ENCODE data around the gene CCNQ.

CCNQ gene

GRCh38 chrX:153635788-153636668 is 37.1 kb upstream of the CCNQ start:
- Histone ChIP-seq H3K27me3 (ENCODE audit: control insufficient read depth in 1 of 2, insufficient read depth in 2 of 2, low read length in 2 of 2) (peaks cover 0 to 2% of the 10 kb centered on the region in 2 donors), H3K36me3 (ENCODE audit: control insufficient read depth in 1 of 2, insufficient read depth in 2 of 2, low read length in 2 of 2) (no peaks in the 10 kb centered on the region), H3K27ac (ENCODE audit: low read depth, low read length) (no peak overlapping the region), H3K9me3 (ENCODE audit: control insufficient read depth in 1 of 2, low read length in 2 of 2) (no peaks in the 10 kb centered on the region), H3K9ac (ENCODE audit: low read depth in 1 of 2, low read length in 2 of 2) (no peak overlapping the region), H3K4me3 (ENCODE audit: low read depth in 1 of 2, low read length in 2 of 2) (no peak overlapping the region), H3K4me1 (ENCODE audit: control insufficient read depth in 1 of 2, insufficient read depth in 2 of 2, low read length in 2 of 2) (no peaks in the 10 kb centered on the region)

- Histone ChIP-seq H3K9me3 (ENCODE audit: control insufficient read depth in 1 of 2, low read length in 2 of 2) (no peaks in the 10 kb centered on the region), H3K9ac (ENCODE audit: low read depth in 1 of 2, low read length in 2 of 2) (no peak overlapping the region)
Observed at GRCh38 chrX:153635388-153635787, 36.4 kb upstream of the CCNQ start.

GRCh38 chrX:153634832-153635231 is 35.9 kb upstream of the CCNQ start:
- H3K9me3 ChIP-seq (ENCODE audit: control insufficient read depth in 1 of 2, low read length in 2 of 2): no peaks in the 10 kb centered on the region
- no peak overlapping the region for H3K4me3 ChIP-seq (ENCODE audit: low read depth in 1 of 2, low read length in 2 of 2)
- H3K36me3 ChIP-seq (ENCODE audit: control insufficient read depth in 1 of 2, insufficient read depth in 2 of 2, low read length in 2 of 2): no peaks in the 10 kb centered on the region
- no peaks in the 10 kb centered on the region for H3K4me1 ChIP-seq (ENCODE audit: control insufficient read depth in 1 of 2, insufficient read depth in 2 of 2, low read length in 2 of 2)
- no peaks in the 10 kb centered on the region for H3K27me3 ChIP-seq (ENCODE audit: control insufficient read depth in 1 of 2, insufficient read depth in 2 of 2, low read length in 2 of 2)
- H3K9ac ChIP-seq (ENCODE audit: low read depth in 1 of 2, low read length in 2 of 2): no peak overlapping the region
- H3K27ac ChIP-seq (ENCODE audit: low read depth, low read length): no peak overlapping the region

More at GRCh38 chrX:153635388-153635787, 36.4 kb upstream of the CCNQ start:
- Histone ChIP-seq H3K36me3 (ENCODE audit: control insufficient read depth in 1 of 2, insufficient read depth in 2 of 2, low read length in 2 of 2) (no peaks in the 10 kb centered on the region), H3K4me3 (ENCODE audit: low read depth in 1 of 2, low read length in 2 of 2) (no peak overlapping the region), H3K27ac (ENCODE audit: low read depth, low read length) (no peak overlapping the region), H3K27me3 (ENCODE audit: control insufficient read depth in 1 of 2, insufficient read depth in 2 of 2, low read length in 2 of 2) (no peaks in the 10 kb centered on the region), H3K4me1 (ENCODE audit: control insufficient read depth in 1 of 2, insufficient read depth in 2 of 2, low read length in 2 of 2) (no peaks in the 10 kb centered on the region)

- no peak overlapping the region for H3K4me3 ChIP-seq (ENCODE audit: low read depth in 1 of 2, low read length in 2 of 2)
- H3K9ac ChIP-seq (ENCODE audit: low read depth in 1 of 2, low read length in 2 of 2): no peak overlapping the region
- H3K27ac ChIP-seq (ENCODE audit: low read depth, low read length): no peak overlapping the region
- no peaks in the 10 kb centered on the region for H3K9me3 ChIP-seq (ENCODE audit: control insufficient read depth in 1 of 2, low read length in 2 of 2)
- no peaks in the 10 kb centered on the region for H3K4me1 ChIP-seq (ENCODE audit: control insufficient read depth in 1 of 2, insufficient read depth in 2 of 2, low read length in 2 of 2)
- no peaks in the 10 kb centered on the region for H3K27me3 ChIP-seq (ENCODE audit: control insufficient read depth in 1 of 2, insufficient read depth in 2 of 2, low read length in 2 of 2)
- H3K36me3 ChIP-seq (ENCODE audit: control insufficient read depth in 1 of 2, insufficient read depth in 2 of 2, low read length in 2 of 2): no peaks in the 10 kb centered on the region
Observed at GRCh38 chrX:153634236-153634635, 35.3 kb upstream of the CCNQ start.

GRCh38 chrX:153633607-153634180 is 34.8 kb upstream of the CCNQ start:
- no peak overlapping the region for H3K9ac ChIP-seq (ENCODE audit: low read depth in 1 of 2, low read length in 2 of 2)

GRCh38 chrX:153633048-153633447 is 34.1 kb upstream of the CCNQ start:
- no peak overlapping the region for H3K4me3 ChIP-seq (ENCODE audit: low read depth in 1 of 2, low read length in 2 of 2)
- no peaks in the 10 kb centered on the region for H3K4me1 ChIP-seq (ENCODE audit: control insufficient read depth in 1 of 2, insufficient read depth in 2 of 2, low read length in 2 of 2)
- no peaks in the 10 kb centered on the region for H3K27me3 ChIP-seq (ENCODE audit: control insufficient read depth in 1 of 2, insufficient read depth in 2 of 2, low read length in 2 of 2)
- no peaks in the 10 kb centered on the region for H3K36me3 ChIP-seq (ENCODE audit: control insufficient read depth in 1 of 2, insufficient read depth in 2 of 2, low read length in 2 of 2)
- no peak overlapping the region for H3K9ac ChIP-seq (ENCODE audit: low read depth in 1 of 2, low read length in 2 of 2)
- no peaks in the 10 kb centered on the region for H3K9me3 ChIP-seq (ENCODE audit: control insufficient read depth in 1 of 2, low read length in 2 of 2)
- no peak overlapping the region for H3K27ac ChIP-seq (ENCODE audit: low read depth, low read length)

More at GRCh38 chrX:153633607-153634180, 34.8 kb upstream of the CCNQ start:
- H3K9me3 ChIP-seq (ENCODE audit: control insufficient read depth in 1 of 2, low read length in 2 of 2): no peaks in the 10 kb centered on the region
- no peaks in the 10 kb centered on the region for H3K36me3 ChIP-seq (ENCODE audit: control insufficient read depth in 1 of 2, insufficient read depth in 2 of 2, low read length in 2 of 2)
- no peak overlapping the region for H3K27ac ChIP-seq (ENCODE audit: low read depth, low read length)
- H3K4me1 ChIP-seq (ENCODE audit: control insufficient read depth in 1 of 2, insufficient read depth in 2 of 2, low read length in 2 of 2): no peaks in the 10 kb centered on the region
- no peaks in the 10 kb centered on the region for H3K27me3 ChIP-seq (ENCODE audit: control insufficient read depth in 1 of 2, insufficient read depth in 2 of 2, low read length in 2 of 2)
- H3K4me3 ChIP-seq (ENCODE audit: low read depth in 1 of 2, low read length in 2 of 2): no peak overlapping the region

GRCh38 chrX:153632595-153632946 is 33.6 kb upstream of the CCNQ start:
- Histone ChIP-seq H3K36me3 (ENCODE audit: control insufficient read depth in 1 of 2, insufficient read depth in 2 of 2, low read length in 2 of 2) (no peaks in the 10 kb centered on the region), H3K27me3 (ENCODE audit: control insufficient read depth in 1 of 2, insufficient read depth in 2 of 2, low read length in 2 of 2) (no peaks in the 10 kb centered on the region)

GRCh38 chrX:153631907-153632594 is 33.1 kb upstream of the CCNQ start:
- no peak overlapping the region for H3K9ac ChIP-seq (ENCODE audit: low read depth in 1 of 2, low read length in 2 of 2)
- H3K27ac ChIP-seq (ENCODE audit: low read depth, low read length): no peak overlapping the region
- H3K4me1 ChIP-seq (ENCODE audit: control insufficient read depth in 1 of 2, insufficient read depth in 2 of 2, low read length in 2 of 2): no peaks in the 10 kb centered on the region
- H3K9me3 ChIP-seq (ENCODE audit: control insufficient read depth in 1 of 2, low read length in 2 of 2): no peaks in the 10 kb centered on the region
- no peak overlapping the region for H3K4me3 ChIP-seq (ENCODE audit: low read depth in 1 of 2, low read length in 2 of 2)
- H3K36me3 ChIP-seq (ENCODE audit: control insufficient read depth in 1 of 2, insufficient read depth in 2 of 2, low read length in 2 of 2): no peaks in the 10 kb centered on the region
- H3K27me3 ChIP-seq (ENCODE audit: control insufficient read depth in 1 of 2, insufficient read depth in 2 of 2, low read length in 2 of 2): no peaks in the 10 kb centered on the region

More at GRCh38 chrX:153632595-153632946, 33.6 kb upstream of the CCNQ start:
- Histone ChIP-seq H3K4me1 (ENCODE audit: control insufficient read depth in 1 of 2, insufficient read depth in 2 of 2, low read length in 2 of 2) (no peaks in the 10 kb centered on the region), H3K27ac (ENCODE audit: low read depth, low read length) (no peak overlapping the region), H3K9ac (ENCODE audit: low read depth in 1 of 2, low read length in 2 of 2) (no peak overlapping the region), H3K9me3 (ENCODE audit: control insufficient read depth in 1 of 2, low read length in 2 of 2) (no peaks in the 10 kb centered on the region), H3K4me3 (ENCODE audit: low read depth in 1 of 2, low read length in 2 of 2) (no peak overlapping the region)

- Histone ChIP-seq H3K4me1 (ENCODE audit: control insufficient read depth in 1 of 2, insufficient read depth in 2 of 2, low read length in 2 of 2) (no peaks in the 10 kb centered on the region), H3K4me3 (ENCODE audit: low read depth in 1 of 2, low read length in 2 of 2) (no peak overlapping the region), H3K9ac (ENCODE audit: low read depth in 1 of 2, low read length in 2 of 2) (no peak overlapping the region), H3K36me3 (ENCODE audit: control insufficient read depth in 1 of 2, insufficient read depth in 2 of 2, low read length in 2 of 2) (no peaks in the 10 kb centered on the region), H3K27me3 (ENCODE audit: control insufficient read depth in 1 of 2, insufficient read depth in 2 of 2, low read length in 2 of 2) (no peaks in the 10 kb centered on the region), H3K27ac (ENCODE audit: low read depth, low read length) (no peak overlapping the region), H3K9me3 (ENCODE audit: control insufficient read depth in 1 of 2, low read length in 2 of 2) (no peaks in the 10 kb centered on the region)
Observed at GRCh38 chrX:153631346-153631745, 32.4 kb upstream of the CCNQ start.

- no peak overlapping the region for H3K4me3 ChIP-seq (ENCODE audit: low read depth in 1 of 2, low read length in 2 of 2)
- no peak overlapping the region for H3K9ac ChIP-seq (ENCODE audit: low read depth in 1 of 2, low read length in 2 of 2)
- no peaks in the 10 kb centered on the region for H3K27me3 ChIP-seq (ENCODE audit: control insufficient read depth in 1 of 2, insufficient read depth in 2 of 2, low read length in 2 of 2)
- H3K9me3 ChIP-seq (ENCODE audit: control insufficient read depth in 1 of 2, low read length in 2 of 2): no peaks in the 10 kb centered on the region
- no peaks in the 10 kb centered on the region for H3K36me3 ChIP-seq (ENCODE audit: control insufficient read depth in 1 of 2, insufficient read depth in 2 of 2, low read length in 2 of 2)
- no peak overlapping the region for H3K27ac ChIP-seq (ENCODE audit: low read depth, low read length)
- no peaks in the 10 kb centered on the region for H3K4me1 ChIP-seq (ENCODE audit: control insufficient read depth in 1 of 2, insufficient read depth in 2 of 2, low read length in 2 of 2)
Observed at GRCh38 chrX:153628665-153629064, 29.7 kb upstream of the CCNQ start.
